ENCODE results near the gene P2RX6. TPM values are rescaled to one million over a fixed set of nuclear protein-coding genes. Genes with fewer than 3 reads are reported as not detected.

The P2RX6 gene
- total RNA-seq, 4 donors from 2014 or later = 17.6 to 68.9 (median 33.3) TPM

DNA sequence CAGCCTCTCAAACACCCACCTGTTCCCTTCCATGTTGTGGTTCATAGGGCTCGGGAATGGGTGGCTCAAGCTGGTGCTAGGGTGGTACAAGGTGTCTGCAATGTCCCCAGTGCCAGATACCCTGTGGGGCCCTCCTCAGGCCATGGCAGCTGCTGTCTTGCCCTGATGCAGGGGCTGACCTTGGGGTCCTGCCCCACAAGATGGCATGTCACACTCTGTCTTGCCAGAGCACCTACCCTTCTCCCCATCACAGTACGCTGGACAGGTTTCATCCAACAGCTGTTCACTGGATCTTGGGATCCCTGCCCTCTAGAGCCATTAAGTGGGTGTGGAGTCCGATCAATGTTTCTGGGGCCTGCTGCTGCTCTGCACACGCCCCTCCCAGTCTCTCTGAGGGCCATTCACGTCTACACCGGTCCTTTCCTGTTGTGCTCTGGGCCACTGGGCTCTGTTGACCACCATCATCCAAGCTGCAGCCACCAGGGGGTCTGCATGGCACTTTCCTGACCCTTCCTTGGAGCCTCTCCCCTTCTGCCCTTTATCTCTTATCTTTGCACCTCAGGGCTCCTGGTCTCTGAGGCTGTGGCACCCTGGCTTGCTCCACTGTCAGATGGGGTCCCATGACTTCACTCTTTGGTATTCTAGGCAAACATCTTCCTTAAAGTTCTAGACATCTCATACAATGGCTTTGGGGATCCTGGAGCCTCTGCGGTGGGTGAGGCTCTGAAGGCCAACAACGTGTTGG lies 37.9 kb downstream of the P2RX6 start:
- ATAC-seq = no peak
- no peak overlapping the region for H3K4me3 ChIP-seq
- H3K27ac ChIP-seq = no peak overlapping the region
- no peak for DNase-seq
- no peaks in the 10 kb centered on the region for H3K4me1 ChIP-seq
- no peaks in the 10 kb centered on the region for H3K36me3 ChIP-seq
- H3K9me3 ChIP-seq = no peaks in the 10 kb centered on the region
- no peaks in the 10 kb centered on the region for H3K27me3 ChIP-seq
- in situ Hi-C loops (cut with MboI; ENCODE audit: low sequenced_read_pairs in 4 of 4) = no loop called here
- TF ChIP-seq, protein P1, sequence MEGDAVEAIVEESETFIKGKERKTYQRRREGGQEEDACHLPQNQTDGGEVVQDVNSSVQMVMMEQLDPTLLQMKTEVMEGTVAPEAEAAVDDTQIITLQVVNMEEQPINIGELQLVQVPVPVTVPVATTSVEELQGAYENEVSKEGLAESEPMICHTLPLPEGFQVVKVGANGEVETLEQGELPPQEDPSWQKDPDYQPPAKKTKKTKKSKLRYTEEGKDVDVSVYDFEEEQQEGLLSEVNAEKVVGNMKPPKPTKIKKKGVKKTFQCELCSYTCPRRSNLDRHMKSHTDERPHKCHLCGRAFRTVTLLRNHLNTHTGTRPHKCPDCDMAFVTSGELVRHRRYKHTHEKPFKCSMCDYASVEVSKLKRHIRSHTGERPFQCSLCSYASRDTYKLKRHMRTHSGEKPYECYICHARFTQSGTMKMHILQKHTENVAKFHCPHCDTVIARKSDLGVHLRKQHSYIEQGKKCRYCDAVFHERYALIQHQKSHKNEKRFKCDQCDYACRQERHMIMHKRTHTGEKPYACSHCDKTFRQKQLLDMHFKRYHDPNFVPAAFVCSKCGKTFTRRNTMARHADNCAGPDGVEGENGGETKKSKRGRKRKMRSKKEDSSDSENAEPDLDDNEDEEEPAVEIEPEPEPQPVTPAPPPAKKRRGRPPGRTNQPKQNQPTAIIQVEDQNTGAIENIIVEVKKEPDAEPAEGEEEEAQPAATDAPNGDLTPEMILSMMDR (IDR thresholded peaks at IDR 0.05 in 4 of 5, conservative IDR thresholded peaks at IDR 0.05 in 1 of 5) = no peak
- intact Hi-C loops (cut with DNase I; ENCODE audit: low total_unique reads) = no loop called here

DNA sequence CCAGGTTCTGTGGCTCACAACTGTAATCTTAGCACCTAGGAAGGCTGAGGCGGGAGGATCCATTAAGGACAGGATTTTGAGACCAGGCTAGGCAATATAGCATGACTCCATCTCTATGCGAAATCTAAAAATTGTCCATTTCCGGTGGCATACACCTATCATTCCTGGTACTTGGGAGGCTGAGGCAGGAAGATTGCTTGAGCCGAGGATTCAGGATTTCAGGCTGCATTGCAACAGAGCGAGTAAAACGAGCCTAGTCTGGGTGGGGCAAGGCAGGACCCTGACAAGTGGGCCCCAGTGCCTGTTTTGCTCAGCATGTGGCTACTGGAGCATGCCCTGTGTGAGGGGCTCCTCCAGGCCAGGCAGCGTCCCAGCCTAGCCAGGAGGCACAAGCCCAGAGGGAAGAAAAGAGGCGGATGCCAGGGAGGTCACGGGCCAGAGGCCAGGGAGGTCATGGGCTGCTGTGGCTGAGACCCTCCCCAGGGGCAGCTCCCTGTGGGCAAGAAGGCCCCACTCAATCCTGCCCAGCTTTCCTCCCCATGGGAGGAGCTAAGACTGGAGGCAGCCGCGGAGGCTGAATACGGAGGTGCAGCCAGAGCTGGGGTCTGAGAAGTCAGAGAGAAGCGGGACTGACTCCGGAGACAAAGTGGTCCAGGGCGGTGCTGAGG lies 39.2 kb downstream of the P2RX6 start:
- DNase-seq (no peak), ATAC-seq (no peak)
- Histone ChIP-seq H3K36me3 (no peaks in the 10 kb centered on the region), H3K27ac (no peak overlapping the region), H3K4me1 (no peaks in the 10 kb centered on the region), H3K9me3 (no peaks in the 10 kb centered on the region), H3K27me3 (no peaks in the 10 kb centered on the region), H3K4me3 (no peak overlapping the region)
- in situ Hi-C loops (cut with MboI; ENCODE audit: low sequenced_read_pairs in 4 of 4) (no loop called here), intact Hi-C loops (cut with DNase I; ENCODE audit: low total_unique reads) (no loop called here)
- TF ChIP-seq, protein P1 (IDR thresholded peaks at IDR 0.05 in 4 of 5, conservative IDR thresholded peaks at IDR 0.05 in 1 of 5) = no peak
- TF ChIP-seq POLR2A (IDR thresholded peaks at IDR 0.05) = no peak

GRCh38 chr22:21054714-21055563 lies 40.0 kb downstream of the P2RX6 start:
- no peak for ATAC-seq

GRCh38 chr22:21055564-21055834 lies 40.5 kb downstream of the P2RX6 start:
- in situ Hi-C loops (cut with MboI; ENCODE audit: low sequenced_read_pairs in 4 of 4) = no loop called here

More at GRCh38 chr22:21054714-21055563, 40.0 kb downstream of the P2RX6 start:
- H3K36me3 ChIP-seq = no peaks in the 10 kb centered on the region
- H3K4me1 ChIP-seq = no peaks in the 10 kb centered on the region
- intact Hi-C loops (cut with DNase I; ENCODE audit: low total_unique reads) = no loop called here
- H3K27me3 ChIP-seq = no peaks in the 10 kb centered on the region
- DNase-seq = no peak
- no peak for TF ChIP-seq POLR2A (IDR thresholded peaks at IDR 0.05)
- TF ChIP-seq, protein P1 (IDR thresholded peaks at IDR 0.05 in 4 of 5, conservative IDR thresholded peaks at IDR 0.05 in 1 of 5) = no peak
- in situ Hi-C loops (cut with MboI; ENCODE audit: low sequenced_read_pairs in 4 of 4) = no loop called here
- H3K9me3 ChIP-seq = no peaks in the 10 kb centered on the region
- H3K4me3 ChIP-seq = no peak overlapping the region
- no peak overlapping the region for H3K27ac ChIP-seq

More at GRCh38 chr22:21055564-21055834, 40.5 kb downstream of the P2RX6 start:
- intact Hi-C loops (cut with DNase I; ENCODE audit: low total_unique reads) = no loop called here
- no peak overlapping the region for H3K27ac ChIP-seq
- DNase-seq = no peak
- H3K4me3 ChIP-seq = no peak overlapping the region
- no peaks in the 10 kb centered on the region for H3K27me3 ChIP-seq
- no peaks in the 10 kb centered on the region for H3K4me1 ChIP-seq
- no peak for TF ChIP-seq POLR2A (IDR thresholded peaks at IDR 0.05)
- TF ChIP-seq, protein P1 (IDR thresholded peaks at IDR 0.05 in 4 of 5, conservative IDR thresholded peaks at IDR 0.05 in 1 of 5) = no peak
- no peaks in the 10 kb centered on the region for H3K9me3 ChIP-seq
- ATAC-seq = no peak
- H3K36me3 ChIP-seq = no peaks in the 10 kb centered on the region

All from gastrocnemius medialis (tissue), 4 donors.